SK-N-SH (cell line): ENCODE results near the gene CFI.

Experiments used
- ELF1 ChIP-seq: IDR thresholded peaks from 2 replicates; pipeline ENCODE4 v1.4.0; 2012
- FOXM1 ChIP-seq: IDR thresholded peaks from 2 replicates; pipeline ENCODE4 v1.4.0; 2012; ENCODE audit warnings: low read depth, mild to moderate bottlenecking
- GABPA ChIP-seq: IDR thresholded peaks from 2 replicates; pipeline ENCODE4 v1.4.0; 2012; ENCODE audit warnings: low read depth, mild to moderate bottlenecking
- JUND ChIP-seq: IDR thresholded peaks from 2 replicates; pipeline ENCODE4 v1.4.0; 2012
- MXI1 ChIP-seq: IDR thresholded peaks from 2 replicates; pipeline ENCODE4 v1.6.1; 2012; ENCODE audit warnings: mild to moderate bottlenecking, low read depth, low read length, improper control_type of control experiment
- POLR2AphosphoS5 ChIP-seq: IDR thresholded peaks from 2 replicates; pipeline ENCODE4 v1.6.1; 2012; ENCODE audit warnings: low read depth, low read length
- RAD21 ChIP-seq: IDR thresholded peaks from 2 replicates; pipeline ENCODE4 v1.6.1; 2012; ENCODE audit warnings: mild to moderate bottlenecking, low read length
- SIN3A ChIP-seq: IDR thresholded peaks from 2 replicates; pipeline ENCODE4 v1.6.1; 2012; ENCODE audit warnings: low read depth, mild to moderate bottlenecking, low read length, moderate library complexity, borderline replicate concordance
- TF ChIP-seq, protein P1 (sequence below): IDR thresholded peaks from 2 replicates; pipeline ENCODE4; 2012
- TF ChIP-seq, protein P2 (sequence below): fragments of 200-600 bp; sonication (generic); IDR thresholded peaks from 2 replicates; pipeline ENCODE4 v1.6.1; 2017; ENCODE audit warnings: antibody characterized with exemption, mild to moderate bottlenecking, moderate library complexity
- TF ChIP-seq, protein P3 (sequence below): IDR thresholded peaks from 2 replicates; pipeline ENCODE4 v1.6.1; 2012; ENCODE audit warnings: mild to moderate bottlenecking, low read depth, low read length, moderate library complexity

DNA sequence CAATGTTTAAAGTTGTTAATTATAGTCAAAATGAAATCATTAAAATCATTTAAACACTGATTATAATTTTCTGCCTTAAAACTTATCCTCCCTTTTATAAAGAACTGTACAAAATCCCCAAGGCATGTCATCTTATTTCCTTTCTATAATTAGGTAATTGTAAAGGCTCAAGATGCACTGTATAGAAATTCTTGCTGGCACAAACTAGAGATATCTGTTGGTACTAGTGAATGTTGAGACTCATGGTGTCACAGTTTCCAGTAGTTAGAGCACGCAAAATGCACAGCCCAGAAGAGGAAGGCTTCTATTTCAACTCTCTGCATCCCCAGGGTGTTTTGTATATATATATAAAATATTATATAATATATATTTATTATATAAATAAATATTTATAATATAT is 49.3 kb downstream of the CFI start:
- TF ChIP-seq GABPA (no peak), RAD21 (no peak), FOXM1 (no peak), POLR2AphosphoS5 (no peak), ELF1 (no peak), SIN3A (no peak), MXI1 (no peak), JUND (no peak)
- TF ChIP-seq, protein P1, sequence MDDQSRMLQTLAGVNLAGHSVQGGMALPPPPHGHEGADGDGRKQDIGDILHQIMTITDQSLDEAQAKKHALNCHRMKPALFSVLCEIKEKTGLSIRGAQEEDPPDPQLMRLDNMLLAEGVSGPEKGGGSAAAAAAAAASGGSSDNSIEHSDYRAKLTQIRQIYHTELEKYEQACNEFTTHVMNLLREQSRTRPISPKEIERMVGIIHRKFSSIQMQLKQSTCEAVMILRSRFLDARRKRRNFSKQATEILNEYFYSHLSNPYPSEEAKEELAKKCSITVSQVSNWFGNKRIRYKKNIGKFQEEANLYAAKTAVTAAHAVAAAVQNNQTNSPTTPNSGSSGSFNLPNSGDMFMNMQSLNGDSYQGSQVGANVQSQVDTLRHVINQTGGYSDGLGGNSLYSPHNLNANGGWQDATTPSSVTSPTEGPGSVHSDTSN = no peak
- TF ChIP-seq, protein P2, sequence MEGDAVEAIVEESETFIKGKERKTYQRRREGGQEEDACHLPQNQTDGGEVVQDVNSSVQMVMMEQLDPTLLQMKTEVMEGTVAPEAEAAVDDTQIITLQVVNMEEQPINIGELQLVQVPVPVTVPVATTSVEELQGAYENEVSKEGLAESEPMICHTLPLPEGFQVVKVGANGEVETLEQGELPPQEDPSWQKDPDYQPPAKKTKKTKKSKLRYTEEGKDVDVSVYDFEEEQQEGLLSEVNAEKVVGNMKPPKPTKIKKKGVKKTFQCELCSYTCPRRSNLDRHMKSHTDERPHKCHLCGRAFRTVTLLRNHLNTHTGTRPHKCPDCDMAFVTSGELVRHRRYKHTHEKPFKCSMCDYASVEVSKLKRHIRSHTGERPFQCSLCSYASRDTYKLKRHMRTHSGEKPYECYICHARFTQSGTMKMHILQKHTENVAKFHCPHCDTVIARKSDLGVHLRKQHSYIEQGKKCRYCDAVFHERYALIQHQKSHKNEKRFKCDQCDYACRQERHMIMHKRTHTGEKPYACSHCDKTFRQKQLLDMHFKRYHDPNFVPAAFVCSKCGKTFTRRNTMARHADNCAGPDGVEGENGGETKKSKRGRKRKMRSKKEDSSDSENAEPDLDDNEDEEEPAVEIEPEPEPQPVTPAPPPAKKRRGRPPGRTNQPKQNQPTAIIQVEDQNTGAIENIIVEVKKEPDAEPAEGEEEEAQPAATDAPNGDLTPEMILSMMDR = no peak
- TF ChIP-seq, protein P3, sequence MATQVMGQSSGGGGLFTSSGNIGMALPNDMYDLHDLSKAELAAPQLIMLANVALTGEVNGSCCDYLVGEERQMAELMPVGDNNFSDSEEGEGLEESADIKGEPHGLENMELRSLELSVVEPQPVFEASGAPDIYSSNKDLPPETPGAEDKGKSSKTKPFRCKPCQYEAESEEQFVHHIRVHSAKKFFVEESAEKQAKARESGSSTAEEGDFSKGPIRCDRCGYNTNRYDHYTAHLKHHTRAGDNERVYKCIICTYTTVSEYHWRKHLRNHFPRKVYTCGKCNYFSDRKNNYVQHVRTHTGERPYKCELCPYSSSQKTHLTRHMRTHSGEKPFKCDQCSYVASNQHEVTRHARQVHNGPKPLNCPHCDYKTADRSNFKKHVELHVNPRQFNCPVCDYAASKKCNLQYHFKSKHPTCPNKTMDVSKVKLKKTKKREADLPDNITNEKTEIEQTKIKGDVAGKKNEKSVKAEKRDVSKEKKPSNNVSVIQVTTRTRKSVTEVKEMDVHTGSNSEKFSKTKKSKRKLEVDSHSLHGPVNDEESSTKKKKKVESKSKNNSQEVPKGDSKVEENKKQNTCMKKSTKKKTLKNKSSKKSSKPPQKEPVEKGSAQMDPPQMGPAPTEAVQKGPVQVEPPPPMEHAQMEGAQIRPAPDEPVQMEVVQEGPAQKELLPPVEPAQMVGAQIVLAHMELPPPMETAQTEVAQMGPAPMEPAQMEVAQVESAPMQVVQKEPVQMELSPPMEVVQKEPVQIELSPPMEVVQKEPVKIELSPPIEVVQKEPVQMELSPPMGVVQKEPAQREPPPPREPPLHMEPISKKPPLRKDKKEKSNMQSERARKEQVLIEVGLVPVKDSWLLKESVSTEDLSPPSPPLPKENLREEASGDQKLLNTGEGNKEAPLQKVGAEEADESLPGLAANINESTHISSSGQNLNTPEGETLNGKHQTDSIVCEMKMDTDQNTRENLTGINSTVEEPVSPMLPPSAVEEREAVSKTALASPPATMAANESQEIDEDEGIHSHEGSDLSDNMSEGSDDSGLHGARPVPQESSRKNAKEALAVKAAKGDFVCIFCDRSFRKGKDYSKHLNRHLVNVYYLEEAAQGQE = no peak
